H1 (cell line): ENCODE data around the gene CEP128. TPM values are rescaled to one million over a fixed set of nuclear protein-coding genes. Genes with fewer than 3 reads are reported as not detected.

ENCODE experiments used
- JUN ChIP-seq: IDR thresholded peaks from 2 replicates; pipeline ENCODE4 v1.6.1; 2011; ENCODE audit warnings: low read depth, mild to moderate bottlenecking, improper control_type of control experiment, low read length
- PHF8 ChIP-seq: fragments of 200-600 bp; sonication (generic); conservative IDR thresholded peaks from 2 replicates; pipeline ENCODE4 v1.7.1; 2012; ENCODE audit warnings: low read depth, mild to moderate bottlenecking, inconsistent platforms, low read length, moderate library complexity
- POLR2A ChIP-seq, 2 experiments: IDR thresholded peaks; 1 replicate in 1 of 2; 2 replicates in 1 of 2; pipeline ENCODE4 v1.6.1; 2011; ENCODE audit warnings: low read depth in 2 of 2, low read length in 2 of 2, mild to moderate bottlenecking in 2 of 2; ENCODE audit errors: control extremely low read depth in 1 of 2
- RBBP5 ChIP-seq: IDR thresholded peaks from 2 replicates; pipeline ENCODE4 v1.7.1; 2012; ENCODE audit warnings: low read depth, mild to moderate bottlenecking, inconsistent platforms, low read length, moderate library complexity, borderline replicate concordance
- SIRT6 ChIP-seq: IDR thresholded peaks from one replicate; pipeline ENCODE4 v1.7.1; 2012; ENCODE audit warnings: low read length, inconsistent platforms
- YY1 ChIP-seq: IDR thresholded peaks from 2 replicates; pipeline ENCODE4 v1.6.1; 2011; ENCODE audit warnings: low read depth, mild to moderate bottlenecking, low read length
- polyA plus RNA-seq, 7 experiments: library from polyadenylated mRNA; depleted of rRNA in 3 of 7; stranded (reverse) in 5 of 7; unstranded in 2 of 7; fragments of >200 nt in 5 of 7; fragments of 200-250 nt in 2 of 7; gene quantifications; 1 replicate in 5 of 7; 2 replicates in 1 of 7; 4 replicates in 1 of 7; pipeline versions ENCODE4 v1.2.1 to v1.2.3, GENCODE V29; 2011 to 2013; ENCODE audit warnings: missing spikeins in 2 of 7, mixed read lengths in 2 of 7
- total RNA-seq: library from RNA; stranded (reverse); fragmentation: NEBNext Ultra II Directional; extraction: Animal tissue kit (Norgen Biotek cat#: 25700); gene quantifications from 2 replicates; pipeline ENCODE4 v1.2.1, GENCODE V29; 2021

Gene CEP128
- total and polyA plus RNA-seq, 2 of the 8 experiments (the other 6 are each of a cell fraction or from before 2014, with no cell fraction given), result 1.9 to 17.0 TPM

GRCh38 chr14:80770114-80770908 is 171.2 kb downstream of the CEP128 start (continued):
- TF ChIP-seq RBBP5 (no peak), POLR2A (IDR thresholded peaks at IDR 0.05; ENCODE audit: control extremely low read depth in 1 of 2, low read depth in 2 of 2, low read length in 2 of 2) (no peak), PHF8 (no peak), SIRT6 (no peak), JUN (no peak), YY1 (no peak)
